SK-N-SH treated with all-trans-retinoic acid at 6 μM for 48 hours (cell line): ENCODE measurements around the gene NUBPL.

ENCODE experiments used
- CSDC2 ChIP-seq: fragments of 250-450 bp; sonication (Bioruptor Pico); IDR thresholded peaks from 2 replicates; pipeline ENCODE4 v1.5.0; 2020; ENCODE audit warnings: mild to moderate bottlenecking, moderate library complexity
- RARB ChIP-seq: fragments of 250-450 bp; sonication (Bioruptor Pico); IDR thresholded peaks from 2 replicates; pipeline ENCODE4 v1.8.0; 2021; ENCODE audit warnings: mild to moderate bottlenecking, moderate library complexity
- ZFP3 ChIP-seq: fragments of 250-450 bp; sonication (Bioruptor Pico); IDR thresholded peaks from 2 replicates; pipeline ENCODE4 v1.5.0; 2020; ENCODE audit warnings: mild to moderate bottlenecking, moderate library complexity
- TF ChIP-seq, protein P1 (sequence below): fragments of 250-450 bp; sonication (Bioruptor Pico); IDR thresholded peaks from 2 replicates; pipeline ENCODE4 v1.5.1; 2020; ENCODE audit warnings: low read depth, mild to moderate bottlenecking, moderate library complexity
- TF ChIP-seq, protein P2 (sequence below): fragments of 250-450 bp; sonication (Bioruptor Pico); IDR thresholded peaks from 2 replicates; pipeline ENCODE4 v1.8.0; 2020; ENCODE audit warnings: mild to moderate bottlenecking, moderate library complexity, borderline replicate concordance

DNA sequence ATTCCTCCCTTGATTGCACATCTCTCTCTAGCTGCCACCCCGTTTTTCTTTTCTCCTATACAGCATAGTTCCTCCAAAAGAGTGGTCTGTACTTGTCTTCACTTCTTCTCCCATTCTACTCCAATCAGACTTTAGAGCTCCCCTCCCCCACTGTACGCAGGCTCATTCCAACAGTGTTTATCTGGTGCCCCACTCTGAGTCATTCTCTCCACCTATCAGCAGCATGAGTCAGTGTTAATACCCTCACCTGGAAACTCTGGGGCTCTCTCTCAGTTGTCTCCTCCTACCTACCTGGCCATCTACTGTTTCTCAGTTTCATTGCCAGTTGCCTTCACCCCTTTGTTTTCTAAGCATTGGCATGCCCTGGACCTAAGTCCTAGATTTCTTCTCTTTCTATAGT is 340.8 kb downstream of the NUBPL start:
- TF ChIP-seq ZFP3 (CRISPR knock-in tag), result no peak
- TF ChIP-seq CSDC2, result no peak
- TF ChIP-seq RARB (CRISPR knock-in tag), result no peak
- TF ChIP-seq, protein P1, sequence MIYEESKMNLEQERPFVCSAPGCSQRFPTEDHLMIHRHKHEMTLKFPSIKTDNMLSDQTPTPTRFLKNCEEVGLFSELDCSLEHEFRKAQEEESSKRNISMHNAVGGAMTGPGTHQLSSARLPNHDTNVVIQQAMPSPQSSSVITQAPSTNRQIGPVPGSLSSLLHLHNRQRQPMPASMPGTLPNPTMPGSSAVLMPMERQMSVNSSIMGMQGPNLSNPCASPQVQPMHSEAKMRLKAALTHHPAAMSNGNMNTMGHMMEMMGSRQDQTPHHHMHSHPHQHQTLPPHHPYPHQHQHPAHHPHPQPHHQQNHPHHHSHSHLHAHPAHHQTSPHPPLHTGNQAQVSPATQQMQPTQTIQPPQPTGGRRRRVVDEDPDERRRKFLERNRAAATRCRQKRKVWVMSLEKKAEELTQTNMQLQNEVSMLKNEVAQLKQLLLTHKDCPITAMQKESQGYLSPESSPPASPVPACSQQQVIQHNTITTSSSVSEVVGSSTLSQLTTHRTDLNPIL (CRISPR knock-in tag), result no peak
- TF ChIP-seq, protein P2, sequence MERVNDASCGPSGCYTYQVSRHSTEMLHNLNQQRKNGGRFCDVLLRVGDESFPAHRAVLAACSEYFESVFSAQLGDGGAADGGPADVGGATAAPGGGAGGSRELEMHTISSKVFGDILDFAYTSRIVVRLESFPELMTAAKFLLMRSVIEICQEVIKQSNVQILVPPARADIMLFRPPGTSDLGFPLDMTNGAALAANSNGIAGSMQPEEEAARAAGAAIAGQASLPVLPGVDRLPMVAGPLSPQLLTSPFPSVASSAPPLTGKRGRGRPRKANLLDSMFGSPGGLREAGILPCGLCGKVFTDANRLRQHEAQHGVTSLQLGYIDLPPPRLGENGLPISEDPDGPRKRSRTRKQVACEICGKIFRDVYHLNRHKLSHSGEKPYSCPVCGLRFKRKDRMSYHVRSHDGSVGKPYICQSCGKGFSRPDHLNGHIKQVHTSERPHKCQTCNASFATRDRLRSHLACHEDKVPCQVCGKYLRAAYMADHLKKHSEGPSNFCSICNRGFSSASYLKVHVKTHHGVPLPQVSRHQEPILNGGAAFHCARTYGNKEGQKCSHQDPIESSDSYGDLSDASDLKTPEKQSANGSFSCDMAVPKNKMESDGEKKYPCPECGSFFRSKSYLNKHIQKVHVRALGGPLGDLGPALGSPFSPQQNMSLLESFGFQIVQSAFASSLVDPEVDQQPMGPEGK, result no peak
